GM10248 (cell line): ENCODE measurements around the gene FTO.

Source experiments
- CTCF ChIA-PET: fragments of 300-600 bp; sonication (Branson Sonifier 250); formaldehyde crosslinking; extraction: SDS; loops from one replicate; lab custom pipeline; 2021; ENCODE audit warnings: antibody characterized with exemption; lab: Yijun Ruan, JAX
- POLR2A ChIA-PET: fragments of 350-650 bp; sonication (Branson Sonifier 250); formaldehyde crosslinking; extraction: SDS; loops from one replicate; lab custom pipeline; 2020; ENCODE audit warnings: antibody characterized with exemption; lab: Yijun Ruan, JAX
- DNase-seq: peaks from one replicate; pipeline ENCODE4 v3.0.0; 2012; ENCODE audit errors: extremely low spot score
- CTCF ChIP-seq: IDR thresholded peaks from 2 replicates; pipeline ENCODE4 v1.5.1; 2012; ENCODE audit warnings: mild to moderate bottlenecking, low read depth; ENCODE audit errors: extremely low read depth, missing control alignments, control extremely low read depth

FTO gene

DNA sequence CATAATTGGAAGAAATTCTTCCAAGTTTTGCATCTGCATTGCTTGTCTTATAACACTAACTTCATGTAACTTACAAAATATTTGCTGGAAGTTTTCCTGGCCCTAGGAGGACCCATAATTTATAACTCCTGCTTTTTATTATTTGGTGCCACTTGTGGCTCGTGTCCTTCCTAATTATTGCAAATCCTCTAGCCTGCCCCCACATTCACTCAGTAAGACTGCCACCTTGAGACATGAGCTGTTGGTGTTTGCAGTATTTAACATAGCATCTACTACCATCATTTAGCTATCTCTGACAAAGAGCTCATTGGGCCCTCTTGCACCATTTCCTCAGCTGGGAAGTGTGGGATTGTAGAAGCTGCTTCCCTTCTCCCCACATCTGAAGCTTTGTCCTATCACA is 49.5 kb downstream of the FTO start:
- POLR2A ChIA-PET: no interaction called here

GRCh38 chr16:53755026-53755910 is 51.3 kb downstream of the FTO start:
- POLR2A ChIA-PET: no interaction called here
- CTCF ChIA-PET: interaction anchor here (1.5 to 7.8 kb wide), 3 partner anchors 10 to 18 kb away, joined by 3 to 63 read pairs (median 12); no protein-coding TSS in a partner anchor
- no peak for DNase-seq
- no peak for TF ChIP-seq CTCF

More for the DNA sequence above, 49.5 kb downstream of the FTO start:
- CTCF ChIA-PET: interaction anchor here (7.8 kb wide), 1 partner anchor 10 kb away, joined by 63 read pairs; no protein-coding TSS in a partner anchor
- TF ChIP-seq CTCF: no peak
- no peak for DNase-seq

GRCh38 chr16:53756275-53756996 is 52.5 kb downstream of the FTO start:
- DNase-seq: no peak
- CTCF ChIA-PET: interaction anchor here (0.8 to 7.8 kb wide), 3 partner anchors 12 to 17 kb away, joined by 3 to 63 read pairs (median 12); no protein-coding TSS in a partner anchor
- no peak for TF ChIP-seq CTCF
- POLR2A ChIA-PET: no interaction called here

DNA sequence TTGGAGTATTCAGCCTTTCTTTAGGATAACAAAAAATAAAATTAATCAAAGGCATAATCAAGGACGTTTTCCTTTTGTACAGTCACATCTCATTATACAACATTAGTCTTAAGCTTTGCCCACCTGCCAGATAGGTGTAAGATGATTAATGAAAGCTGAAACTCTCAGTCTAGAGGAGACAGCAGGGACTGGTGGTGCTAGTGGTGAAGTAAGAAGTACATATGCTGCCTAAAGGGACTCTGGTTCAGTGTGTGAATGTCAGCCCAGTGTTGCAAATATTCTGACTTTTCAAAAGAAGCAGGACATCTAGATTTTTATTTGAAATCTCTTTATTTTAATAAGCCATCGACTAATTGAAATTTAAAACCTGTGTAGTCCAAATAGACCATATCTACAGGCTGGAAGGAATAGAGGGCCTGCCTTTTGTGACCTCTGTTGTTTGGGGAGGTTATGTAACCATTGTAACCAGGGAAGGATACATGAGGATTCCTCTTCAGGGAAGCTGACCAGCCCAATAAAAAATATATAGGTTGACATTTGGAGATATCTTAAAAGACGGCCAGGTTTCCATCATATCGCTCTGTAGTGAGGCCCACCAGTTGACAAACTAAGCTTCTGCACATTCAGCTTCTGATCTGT is 54.1 kb downstream of the FTO start:
- POLR2A ChIA-PET: no interaction called here

GRCh38 chr16:53761962-53762703 is 58.2 kb downstream of the FTO start:
- DNase-seq: no peak
- TF ChIP-seq CTCF: no peak
- ChIA-PET CTCF (interaction anchor here (1.1 to 3.1 kb wide), 2 partner anchors 18 to 216 kb away, joined by 3 to 19 read pairs; no protein-coding TSS in a partner anchor), POLR2A (no interaction called here)

More for the DNA sequence above, 54.1 kb downstream of the FTO start:
- CTCF ChIA-PET: interaction anchor here (2.3 to 7.8 kb wide), 2 partner anchors 10 to 14 kb away, joined by 7 to 63 read pairs; no protein-coding TSS in a partner anchor
- TF ChIP-seq CTCF: no peak
- DNase-seq: no peak
